ENCODE data around the gene CTU2.

CTU2 gene

DNA sequence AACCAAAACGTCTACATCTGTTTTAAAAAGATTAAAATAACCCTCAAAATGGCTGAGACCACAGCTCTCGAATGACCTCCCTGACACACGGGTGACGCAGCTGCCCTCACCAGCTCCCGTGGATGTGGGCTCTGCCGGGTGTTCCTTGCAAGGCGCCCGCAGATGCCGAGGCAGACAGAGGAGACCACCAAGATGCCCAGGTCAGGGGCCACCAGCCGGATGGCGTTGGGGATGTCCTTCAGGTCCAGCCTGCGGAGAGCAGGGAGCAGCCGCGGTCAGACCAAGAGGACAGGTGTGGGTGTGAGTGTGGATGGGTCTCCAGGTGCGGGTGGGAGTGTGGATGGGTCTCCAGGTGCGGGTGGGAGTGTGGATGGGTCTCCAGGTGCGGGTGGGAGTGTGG is 35.1 kb downstream of the CTU2 start:
- FAIRE-seq (no peak), DNase-seq (ENCODE audit: insufficient read length, low spot score) (no peak)

DNA sequence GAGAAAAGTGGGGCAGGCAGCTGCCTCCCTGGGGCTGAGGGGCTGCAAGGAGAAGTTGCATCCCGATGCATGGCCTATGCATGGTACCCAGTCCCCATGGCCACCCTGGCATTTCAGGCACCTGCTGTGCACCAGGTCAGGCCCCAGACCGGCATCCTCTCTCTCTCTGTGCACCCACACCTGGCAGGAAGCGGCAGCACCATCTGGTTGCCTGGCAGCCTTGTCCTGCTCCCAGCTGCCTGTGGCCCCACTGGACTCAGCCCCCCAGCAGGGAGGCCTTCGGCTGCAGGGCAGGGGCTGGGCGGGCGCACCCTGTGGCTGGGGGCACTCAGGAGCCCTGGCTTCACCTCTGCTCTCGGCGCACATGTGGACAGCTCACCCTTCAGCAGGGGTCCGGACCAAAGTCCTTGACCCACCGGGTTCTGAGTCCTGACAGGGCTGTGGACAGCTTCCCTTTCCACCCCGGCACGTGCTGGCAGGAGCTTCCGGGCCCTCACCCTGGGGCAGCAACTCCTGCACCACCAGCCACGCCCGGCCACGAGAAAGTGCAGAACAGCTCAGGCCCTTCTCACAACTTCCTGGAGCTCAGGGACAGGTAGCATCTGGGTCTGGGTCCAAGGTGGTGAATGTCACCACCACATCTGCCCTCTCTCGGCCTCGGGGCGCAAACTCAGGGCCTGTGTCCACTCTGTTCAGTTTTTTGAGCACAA is 36.7 kb downstream of the CTU2 start:
- FAIRE-seq (no peak), DNase-seq (ENCODE audit: insufficient read length, low spot score) (no peak)

DNA sequence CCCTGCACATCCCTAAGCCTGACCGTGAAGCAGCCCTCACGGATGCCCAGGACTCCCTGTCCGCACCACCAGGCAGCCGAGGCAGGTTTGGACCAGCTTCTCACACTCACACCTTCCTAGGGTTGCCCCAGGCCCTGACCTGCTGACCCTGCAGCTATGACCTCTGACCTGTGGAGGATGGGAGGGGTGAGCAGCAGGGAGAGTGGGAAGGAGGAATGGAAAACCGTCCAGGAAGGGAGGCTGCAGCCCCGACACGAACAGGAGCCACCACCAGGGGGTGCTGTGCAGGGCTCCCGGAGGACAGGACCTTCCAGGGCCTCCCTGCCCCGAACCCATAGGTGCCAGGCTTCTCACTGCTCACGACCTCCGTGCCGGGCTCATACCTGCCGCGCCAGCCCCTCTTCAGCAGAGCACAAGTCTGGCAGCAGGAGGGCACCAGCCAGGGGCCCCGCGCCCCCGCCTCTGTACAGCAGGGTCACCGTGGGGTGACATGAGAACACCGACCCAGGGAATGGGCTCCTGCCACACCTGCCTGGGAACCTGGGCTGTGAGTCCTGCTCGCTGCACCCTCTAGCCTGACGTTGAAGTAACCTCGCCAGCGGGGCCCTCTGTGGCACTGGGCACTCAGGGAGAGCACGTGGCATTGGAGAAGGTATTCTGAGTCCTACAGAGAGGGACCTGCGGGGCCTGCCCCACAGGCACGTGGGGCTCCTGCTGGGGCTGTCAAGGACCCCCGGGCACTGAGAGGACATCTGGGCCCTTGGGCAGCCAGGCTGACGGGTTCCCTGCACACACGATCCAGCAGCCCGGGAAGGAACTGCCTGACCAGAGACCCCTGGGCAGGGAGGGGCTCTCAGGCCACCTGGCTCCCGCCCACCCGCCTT is 37.6 kb downstream of the CTU2 start:
- DNase-seq (ENCODE audit: insufficient read length, low spot score) (peak; percentile 80), FAIRE-seq (peak; percentile 78)

DNA sequence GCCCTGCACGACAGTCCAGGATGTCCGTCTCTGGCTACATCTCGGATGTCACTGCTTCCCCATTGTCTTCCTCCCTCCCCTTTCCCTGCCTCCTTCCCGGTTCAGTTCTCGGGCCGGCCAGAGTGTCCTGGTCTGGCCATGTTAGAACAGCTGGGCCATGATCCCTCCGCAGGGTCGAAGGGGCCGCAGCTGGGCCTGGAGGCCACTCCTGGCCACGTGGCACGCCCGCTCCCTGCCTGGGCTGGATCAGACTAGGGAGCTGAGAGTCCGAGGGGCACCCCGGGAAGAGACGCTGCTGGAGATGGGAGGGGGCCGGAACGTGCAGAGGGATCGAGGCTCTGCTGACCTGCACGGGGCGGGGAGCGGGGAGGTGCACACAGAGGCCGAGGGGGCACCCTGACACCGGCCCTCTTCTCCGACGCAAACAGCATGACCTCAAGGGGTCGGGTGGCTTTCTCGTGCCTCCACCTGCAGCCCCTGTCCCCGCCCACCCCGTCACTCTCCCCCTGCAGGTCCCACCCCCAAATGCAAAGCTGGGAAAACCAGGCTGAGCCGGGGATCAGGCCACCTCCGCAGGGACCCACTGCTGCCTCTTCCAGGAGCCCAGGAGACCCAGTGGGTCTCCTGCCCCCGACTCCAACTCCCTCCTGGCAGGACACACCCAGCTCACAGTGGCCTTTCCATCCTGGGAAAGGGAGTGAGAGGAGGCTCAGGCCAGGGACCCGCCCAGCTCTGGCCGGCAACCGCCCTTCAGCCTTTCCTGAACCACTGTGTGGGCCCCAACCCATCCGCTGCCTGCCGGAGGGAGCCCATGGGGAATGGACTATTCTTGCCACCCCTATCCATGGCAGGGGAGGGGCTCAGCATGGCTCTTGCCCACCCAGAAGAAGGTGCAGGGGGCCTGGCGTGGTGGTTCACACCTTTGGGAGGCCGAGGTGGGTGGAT is 38.5 kb downstream of the CTU2 start:
- DNase-seq (ENCODE audit: insufficient read length, low spot score): no peak
- no peak for FAIRE-seq

DNA sequence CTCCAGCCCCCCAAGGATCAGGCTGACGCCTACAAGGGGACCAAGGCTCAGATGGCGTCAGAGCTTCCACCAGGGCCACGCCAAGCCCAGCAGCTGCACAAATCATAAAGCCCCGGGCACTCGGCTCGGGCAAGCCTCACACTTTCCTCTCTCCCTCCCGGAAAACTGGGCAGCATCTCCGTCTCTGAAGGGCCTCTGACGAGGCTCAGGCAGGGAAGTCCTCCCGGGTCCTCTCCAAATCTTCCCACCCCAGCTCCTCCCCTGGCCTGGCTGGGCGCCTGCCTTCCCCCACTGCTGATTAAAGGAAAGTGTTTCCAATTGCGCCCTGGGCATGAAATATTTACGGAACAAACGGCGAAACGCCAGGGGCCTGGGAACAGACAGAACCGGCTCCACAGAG is 40.2 kb downstream of the CTU2 start:
- DNase-seq (ENCODE audit: insufficient read length, low spot score) (no peak), FAIRE-seq (no peak)

DNA sequence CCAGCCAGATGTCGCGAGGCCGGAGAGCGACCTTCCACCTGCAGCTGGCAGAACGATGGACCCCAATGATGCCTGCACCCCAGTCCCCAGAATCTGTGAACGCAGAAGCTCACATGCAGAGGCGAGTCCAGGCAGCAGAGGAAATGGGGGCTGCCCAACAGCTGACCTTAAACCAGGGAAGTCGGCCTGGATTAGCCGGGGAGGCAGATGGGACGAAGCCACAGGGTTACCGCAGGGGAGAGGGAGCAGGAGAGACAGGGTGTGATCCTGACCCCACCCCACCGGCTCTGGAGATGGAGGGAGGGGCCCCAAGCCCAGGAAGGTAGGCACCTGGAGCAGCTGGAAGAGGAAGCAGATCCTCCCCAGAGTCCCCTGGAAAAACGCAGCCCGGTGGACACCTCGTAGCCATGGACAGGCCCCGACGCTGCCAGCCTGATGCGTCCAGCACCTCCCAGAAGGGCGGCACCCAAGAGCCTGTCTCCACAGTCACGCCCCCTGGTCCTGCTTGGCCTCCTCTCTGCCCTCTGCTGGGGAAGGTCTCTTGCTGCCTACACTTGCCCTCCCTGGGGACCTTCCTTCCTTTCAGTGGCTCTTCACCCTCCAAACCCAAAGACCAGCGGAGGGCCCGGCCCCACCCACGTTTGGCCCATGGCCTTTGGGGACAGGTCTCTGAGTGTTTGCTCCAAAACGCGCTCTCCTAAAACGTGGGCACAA is 41.4 kb downstream of the CTU2 start:
- DNase-seq (ENCODE audit: insufficient read length, low spot score): no peak
- FAIRE-seq: no peak

DNA sequence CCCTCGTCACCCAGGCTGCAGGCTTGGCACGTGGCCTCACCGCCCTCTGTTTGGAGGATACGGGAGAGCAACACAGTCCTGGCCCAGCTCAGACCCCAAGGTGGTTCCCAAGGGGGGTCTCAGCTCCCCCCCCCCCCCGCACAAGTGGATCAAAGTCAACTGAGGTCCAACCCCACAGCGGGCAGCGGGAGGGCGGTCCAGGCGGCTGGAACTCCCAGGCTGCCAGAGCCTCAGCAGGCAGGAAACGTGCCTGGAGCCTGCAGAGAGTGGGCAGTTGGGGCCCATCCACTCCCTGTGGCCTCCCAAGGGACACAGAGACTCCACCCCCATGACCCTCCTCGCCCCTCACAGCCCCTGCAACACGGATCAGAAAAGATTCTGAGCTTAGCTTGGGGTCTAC is 42.1 kb downstream of the CTU2 start:
- FAIRE-seq: no peak
- no peak for DNase-seq (ENCODE audit: insufficient read length, low spot score)

DNA sequence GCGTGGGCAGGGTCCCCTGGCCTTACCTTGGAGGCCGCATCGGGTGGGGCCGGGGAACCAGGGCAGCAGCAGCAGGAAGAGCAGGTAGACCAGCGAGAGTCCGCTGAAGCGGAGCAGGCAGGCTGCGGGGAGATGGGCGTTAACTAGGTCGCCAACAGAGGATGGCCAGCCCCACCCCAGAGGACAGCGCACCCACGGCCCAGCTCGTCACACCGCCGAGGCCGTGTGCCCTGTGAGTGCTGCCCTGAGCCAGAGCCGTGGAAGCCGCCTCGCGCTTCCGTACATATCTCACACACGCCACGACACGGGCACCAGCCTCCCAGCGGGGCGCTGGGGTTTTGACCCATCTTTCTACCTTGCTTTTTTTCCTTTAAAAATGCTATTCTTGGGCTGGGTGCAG is 43.1 kb downstream of the CTU2 start:
- FAIRE-seq (no peak), DNase-seq (ENCODE audit: insufficient read length, low spot score) (no peak)

DNA sequence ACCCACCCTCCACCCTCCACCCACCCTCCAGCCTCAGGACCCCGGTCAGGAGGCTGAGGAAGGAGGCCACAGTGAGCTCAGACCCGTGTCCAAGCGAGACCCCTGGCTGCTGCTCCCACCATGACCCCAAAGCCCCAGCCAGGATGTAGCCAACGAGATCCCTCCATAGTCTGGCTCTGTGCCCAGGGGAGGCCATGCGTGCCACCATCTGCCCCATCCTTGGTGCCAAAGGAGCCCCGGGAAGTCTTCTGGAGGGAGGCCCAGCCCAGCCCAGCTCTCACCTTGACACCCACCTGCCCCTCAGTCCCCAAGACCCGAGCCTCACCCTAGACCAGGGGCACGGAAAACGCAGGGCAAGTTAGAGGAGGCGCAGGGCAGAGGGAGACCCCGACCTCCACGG is 44.6 kb downstream of the CTU2 start:
- no peak for DNase-seq (ENCODE audit: insufficient read length, low spot score)
- FAIRE-seq: no peak

DNA sequence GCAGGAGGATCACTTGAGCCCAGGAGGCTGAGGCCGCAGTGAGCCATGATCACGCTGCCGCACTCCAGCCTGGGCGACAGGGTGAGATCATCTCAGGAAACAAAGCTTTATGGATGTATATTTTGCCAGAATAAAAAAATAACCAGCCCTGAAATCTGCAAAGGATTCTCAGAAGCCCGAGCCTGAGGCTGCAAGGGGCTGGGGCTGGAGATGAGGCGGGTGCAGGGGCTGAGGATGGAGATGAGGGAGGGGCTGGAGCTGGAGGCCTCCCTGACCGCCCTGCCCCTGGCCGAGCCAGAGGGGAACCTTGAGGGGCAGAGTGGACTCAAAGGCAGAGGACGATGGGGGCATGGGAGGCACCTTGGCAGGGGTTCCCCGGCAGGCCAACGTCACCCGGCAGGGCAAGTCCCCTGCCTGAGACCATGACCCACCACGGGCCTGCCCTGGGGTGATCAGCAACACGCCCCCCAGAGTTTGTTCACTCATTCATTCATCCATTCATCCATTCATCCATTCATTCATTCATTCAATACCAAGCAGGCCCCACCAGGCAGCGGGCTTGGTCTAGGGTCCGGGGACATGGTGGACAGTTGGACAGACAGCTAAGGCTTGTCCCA is 46.2 kb downstream of the CTU2 start:
- FAIRE-seq (no peak), DNase-seq (ENCODE audit: insufficient read length, low spot score) (no peak)

DNA sequence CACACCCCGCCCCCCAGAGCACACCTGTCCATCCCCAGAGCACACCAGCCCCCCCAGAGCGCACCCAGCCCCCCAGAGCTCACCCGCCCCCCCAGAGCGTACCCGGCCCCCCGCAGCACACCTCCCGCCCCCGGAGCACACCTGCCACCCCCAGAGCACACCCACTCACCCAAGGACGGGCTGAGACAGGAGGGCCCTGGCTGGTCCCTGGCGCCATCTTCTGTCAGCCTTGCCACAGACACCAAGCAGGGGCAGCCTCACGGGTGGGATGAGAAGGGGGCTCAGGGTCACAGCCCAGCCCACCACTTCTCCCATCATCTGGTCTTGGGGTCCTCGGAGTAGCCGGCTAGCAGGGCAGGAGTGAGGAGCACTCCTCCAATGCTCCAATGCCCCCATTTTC is 46.9 kb downstream of the CTU2 start:
- DNase-seq (ENCODE audit: insufficient read length, low spot score) (no peak), FAIRE-seq (no peak)

DNA sequence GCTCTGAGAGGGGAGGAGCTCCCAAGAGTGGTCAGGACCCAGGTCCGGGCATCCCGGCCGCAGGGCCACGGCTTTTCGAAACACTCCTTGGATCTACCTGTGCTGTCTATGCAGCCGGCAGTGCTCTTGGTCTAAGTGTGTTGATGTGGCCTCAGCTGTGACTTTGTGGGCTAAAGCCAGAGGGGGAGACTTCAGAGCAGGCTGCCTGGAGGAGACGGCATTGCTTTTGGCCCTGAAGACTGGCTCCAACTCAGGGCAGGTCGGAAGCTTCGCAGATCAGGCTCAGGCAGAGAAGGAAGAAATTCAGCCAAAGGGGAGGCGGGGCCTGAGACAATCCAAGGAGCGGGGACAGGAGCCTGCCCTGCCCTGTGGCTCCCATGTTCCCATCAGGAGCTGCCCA is 47.3 kb downstream of the CTU2 start:
- DNase-seq (ENCODE audit: insufficient read length, low spot score): no peak
- no peak for FAIRE-seq

DNA sequence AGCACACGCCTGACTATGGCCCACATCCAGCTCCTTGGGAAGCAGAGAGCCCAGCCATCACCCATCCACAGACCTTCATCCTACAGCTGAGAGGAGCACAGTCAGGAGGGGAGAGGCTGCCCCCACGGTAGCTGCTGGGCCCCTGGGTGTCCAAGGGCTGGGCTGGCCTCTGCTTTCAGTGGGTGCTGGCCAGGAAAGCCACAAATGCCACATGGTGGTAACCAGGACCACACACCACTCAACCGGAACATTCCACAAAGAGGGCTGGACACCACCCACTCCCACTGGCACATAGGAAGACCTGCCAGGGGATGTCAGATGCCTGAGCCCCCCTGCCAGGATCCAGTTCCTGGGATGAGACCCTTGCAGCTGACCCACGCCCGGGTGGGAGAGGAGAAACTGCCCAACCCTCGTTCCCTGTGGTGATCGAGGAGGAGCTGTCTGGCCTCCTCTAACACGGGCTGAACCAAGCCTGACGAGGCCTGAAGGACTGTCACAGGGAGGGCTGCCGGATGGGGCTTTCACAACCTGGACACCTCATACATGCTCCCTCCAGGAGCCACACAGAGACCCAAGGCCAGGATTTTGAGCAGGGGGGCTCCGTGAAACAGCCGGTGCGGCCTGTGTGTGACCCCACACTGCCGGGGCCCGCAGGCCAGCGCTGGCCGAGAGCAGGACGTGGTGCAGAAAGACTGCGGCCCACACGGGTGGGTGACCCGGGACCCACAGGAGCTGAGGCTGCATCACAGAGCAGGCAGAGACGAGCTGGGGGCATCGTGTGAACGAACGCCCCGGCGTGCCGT is 48.0 kb downstream of the CTU2 start:
- DNase-seq (ENCODE audit: insufficient read length, low spot score) (no peak), FAIRE-seq (no peak)

DNA sequence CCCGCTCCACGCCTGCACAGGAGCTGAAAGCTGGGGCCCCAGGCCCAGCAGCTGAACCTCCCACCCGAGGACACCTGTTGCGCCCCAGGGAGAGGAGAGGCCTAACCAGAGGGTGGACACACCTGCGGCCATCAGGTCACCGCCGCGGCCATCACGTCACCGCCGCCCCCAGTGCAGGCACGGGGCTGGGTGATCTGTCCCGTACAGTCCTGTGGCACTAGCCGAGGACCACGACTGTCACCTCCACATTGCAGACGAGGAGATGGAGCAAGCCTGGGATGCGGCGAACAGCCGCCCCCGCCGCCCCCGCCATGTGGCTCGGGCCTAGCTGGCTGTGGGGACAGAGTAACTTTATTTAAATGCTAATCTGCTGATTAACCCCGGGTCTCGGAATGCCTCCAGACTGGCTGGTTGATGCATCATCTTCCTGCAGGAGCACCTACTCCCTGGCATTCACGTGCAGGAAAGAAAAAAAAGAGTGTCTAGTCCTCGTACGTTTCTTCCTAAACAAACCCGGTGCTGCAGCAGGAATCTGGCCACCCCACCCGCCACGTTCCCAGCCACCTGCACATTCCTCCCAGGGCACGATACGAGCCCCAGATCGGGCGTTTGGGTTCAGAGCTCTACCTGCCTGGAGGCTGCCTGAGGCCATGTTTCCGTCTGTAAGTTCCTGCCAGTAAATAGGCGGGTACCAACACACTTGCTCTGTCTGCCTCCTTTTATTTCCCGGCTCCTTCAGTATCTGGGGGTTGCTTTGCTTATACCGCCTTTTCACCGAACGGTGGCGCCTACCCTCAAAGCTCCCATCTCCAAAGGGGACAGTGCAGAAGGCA is 48.8 kb downstream of the CTU2 start:
- DNase-seq (ENCODE audit: insufficient read length, low spot score) (no peak), FAIRE-seq (no peak)

DNA sequence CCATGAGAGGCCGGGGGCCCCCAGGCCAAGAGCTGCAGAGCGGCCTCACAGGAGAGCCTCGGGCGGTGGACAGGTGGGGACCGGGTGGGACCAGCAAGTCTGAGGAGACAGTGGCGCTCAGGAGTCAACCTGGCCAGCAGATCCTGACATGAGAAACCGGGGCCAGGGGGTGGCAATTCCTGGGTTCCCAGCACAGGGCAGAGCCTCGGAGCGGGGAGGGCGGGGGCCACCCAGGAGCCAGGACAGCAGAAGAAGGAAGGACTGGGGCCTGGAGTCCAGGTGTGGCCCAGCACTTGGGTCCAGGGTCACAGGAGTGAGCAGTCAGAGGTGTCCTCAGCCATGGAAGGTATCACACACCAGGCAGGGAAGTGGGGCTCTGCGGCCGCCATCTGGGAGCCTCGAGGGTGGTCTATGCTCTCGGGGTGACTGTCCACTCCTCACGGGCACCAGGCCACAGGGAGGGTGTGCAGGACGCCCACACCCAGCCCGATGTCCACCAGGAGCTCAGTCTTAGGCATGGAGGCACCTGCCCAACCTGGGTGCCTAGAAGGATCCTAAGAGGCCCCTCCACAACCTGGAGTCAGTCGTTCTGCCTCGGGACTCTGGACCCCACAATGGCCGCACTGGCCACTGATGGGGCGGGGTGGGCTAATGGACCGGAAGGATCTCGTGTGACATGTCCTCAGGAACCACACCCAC is 49.6 kb downstream of the CTU2 start:
- DNase-seq (ENCODE audit: insufficient read length, low spot score): no peak
- FAIRE-seq: no peak

DNA sequence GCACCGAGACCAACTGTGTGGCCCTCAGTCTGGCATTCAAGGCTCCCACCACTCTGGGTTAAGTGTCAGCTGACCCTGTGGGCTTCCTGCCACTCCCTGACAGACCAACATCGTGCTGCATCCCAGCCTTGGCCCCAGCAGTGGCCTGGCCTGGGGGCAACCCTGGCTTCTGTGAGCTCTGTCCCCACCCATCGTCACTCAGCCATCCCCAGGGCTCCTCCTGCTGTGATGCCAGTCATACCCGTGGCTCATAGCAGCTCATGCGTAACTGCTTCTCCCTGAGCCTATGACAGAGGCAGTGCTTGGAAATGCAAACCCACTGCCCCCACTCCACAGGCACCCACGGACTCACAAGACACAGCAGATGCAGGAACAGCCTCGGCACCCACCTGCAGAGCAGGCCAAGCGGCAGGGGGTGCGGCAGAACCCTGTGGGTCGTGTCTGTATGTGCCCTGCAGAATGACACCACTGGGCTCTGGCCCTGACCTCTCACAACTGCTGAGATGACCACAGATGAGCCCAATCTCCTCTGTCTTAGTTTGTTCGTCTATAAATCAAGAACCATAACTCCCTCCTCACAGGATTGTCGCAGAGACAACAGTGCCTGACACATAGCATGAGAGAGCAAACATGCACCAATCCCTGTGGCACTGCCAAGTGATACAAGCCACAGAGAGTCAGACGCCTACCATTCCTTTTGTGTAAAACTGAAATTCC is 52.1 kb downstream of the CTU2 start:
- DNase-seq (ENCODE audit: insufficient read length, low spot score): no peak
- FAIRE-seq: no peak

DNA sequence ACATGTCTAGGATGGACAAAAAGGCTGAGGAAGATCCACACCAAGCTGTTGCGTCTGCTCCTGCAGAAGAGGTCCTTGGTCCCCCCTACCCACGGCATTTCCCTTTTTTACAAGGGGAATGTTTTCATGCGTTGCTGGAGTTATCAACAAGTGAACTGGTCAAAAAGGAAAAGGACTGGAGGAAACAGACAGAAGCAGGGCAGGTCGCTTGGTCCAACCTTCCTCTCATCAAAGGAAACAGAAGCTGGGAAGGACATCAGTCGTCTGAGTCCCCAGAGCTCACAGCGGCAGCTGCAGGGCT is 52.6 kb downstream of the CTU2 start:
- FAIRE-seq (no peak), DNase-seq (ENCODE audit: insufficient read length, low spot score) (no peak)
